Posterior vena cava (tissue), 2 donors: ENCODE measurements around the gene MMADHC. TPM values are rescaled to one million over a fixed set of nuclear protein-coding genes. Genes with fewer than 3 reads are reported as not detected.
"Not testable (repeated sequence)": the region's sequence is repeated elsewhere in the genome, so short reads cannot be mapped to it uniquely, and the experiment has no call there.

Experiments used
- DNase-seq: peaks from one replicate; pipeline ENCODE4 v3.0.0-alpha.2; 2020; ENCODE audit warnings: low spot score
- intact Hi-C, 2 donors: fragments of 100-400 bp; cut with DNase I; formaldehyde crosslinking; loops; one replicate each; pipeline versions ENCODE4 v1.14.1 to v1.14.2; 2022 to 2023
- total RNA-seq, 2 donors: library from RNA; stranded (reverse); fragmentation: NEBNext Ultra II Directional; extraction: Animal tissue kit (Norgen Biotek cat#: 25700); gene quantifications; one replicate each; pipeline ENCODE4 v1.2.1, GENCODE V29; 2021
- donor health status: DM: yes; HTN: yes; CAD: no.
- donor health status: DM: yes; HTN: yes; CAD: no.

Gene MMADHC
- total RNA-seq, 2 donors from 2014 or later: 73.3 to 81.5 TPM

- no peak for DNase-seq
- intact Hi-C loops: loop anchor here (10.0 kb wide), 3 partner anchors 888 to 1638 kb away; partner anchors contain the start of gene RND3 (in 2 of the 2)
Observed at GRCh38 chr2:149597050-149597667, 9.6 kb upstream of the MMADHC start.

DNA sequence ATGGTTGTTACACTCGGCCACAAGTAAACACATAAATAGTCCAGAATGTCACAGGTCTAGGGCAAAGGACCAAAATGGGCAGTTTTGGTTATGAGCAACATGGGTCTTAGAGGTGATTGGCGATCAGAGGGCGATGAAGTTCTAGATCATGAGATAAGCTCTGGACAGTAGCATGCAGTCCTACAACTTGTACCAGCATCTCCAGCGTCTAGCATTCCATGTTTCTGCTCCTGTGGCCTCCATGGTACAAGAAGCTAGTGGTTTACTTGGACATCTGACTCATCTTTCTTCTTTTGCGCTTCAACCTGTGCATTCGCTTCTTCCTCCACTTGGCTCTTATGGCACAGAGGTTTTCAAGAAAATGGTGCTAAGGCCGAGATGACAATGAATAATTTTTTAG, 8.9 kb upstream of the MMADHC start:
- intact Hi-C loops: loop anchor here (10.0 kb wide), 3 partner anchors 888 to 1638 kb away; partner anchors contain the start of gene RND3 (in 2 of the 2)
- DNase-seq: no peak

GRCh38 chr2:149595056-149595963, 7.7 kb upstream of the MMADHC start:
- intact Hi-C loops: loop anchor here (10.0 kb wide), 3 partner anchors 889 to 1639 kb away; partner anchors contain the start of gene RND3 (in 2 of the 2)
- DNase-seq: no peak

GRCh38 chr2:149594411-149594810, 6.8 kb upstream of the MMADHC start:
- no peak for DNase-seq
- intact Hi-C loops: loop anchor here (10.0 kb wide), 3 partner anchors 890 to 1640 kb away; partner anchors contain the start of gene RND3 (in 2 of the 2)

DNA sequence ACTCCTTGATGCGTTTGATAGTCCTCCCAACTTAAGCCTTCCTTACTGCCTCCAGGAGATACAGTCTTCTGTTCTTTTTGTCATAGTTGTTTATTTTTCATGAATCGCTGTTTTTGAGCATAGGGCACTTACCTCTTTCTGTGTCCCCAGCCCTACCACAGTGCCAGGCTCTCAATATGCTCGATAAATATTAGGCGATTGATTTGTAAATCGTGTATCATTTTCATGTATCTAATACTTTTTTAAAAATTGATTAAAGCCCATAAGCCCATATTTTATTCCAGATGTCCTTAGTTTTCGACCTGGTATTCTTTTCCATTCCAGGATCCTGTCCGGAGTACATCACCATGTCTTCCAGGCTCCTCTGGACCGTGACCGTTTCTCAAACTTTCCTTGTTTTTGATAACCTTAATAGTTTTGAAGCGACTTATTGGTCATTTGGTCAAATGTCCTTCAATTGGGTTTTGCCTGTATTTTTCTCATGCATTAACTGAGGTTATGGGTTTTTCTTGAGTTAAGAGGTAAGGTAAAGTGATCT, 444 bp upstream of the MMADHC start:
- DNase-seq: no peak
- intact Hi-C loops: no loop called here

GRCh38 chr2:149586898-149587219, 716 bp downstream of the MMADHC start:
- intact Hi-C loops: no loop called here

GRCh38 chr2:149586063-149586462, 1.5 kb downstream of the MMADHC start:
- no peak for DNase-seq
- intact Hi-C loops: no loop called here

More at GRCh38 chr2:149586898-149587219, 716 bp downstream of the MMADHC start:
- DNase-seq: no peak

DNA sequence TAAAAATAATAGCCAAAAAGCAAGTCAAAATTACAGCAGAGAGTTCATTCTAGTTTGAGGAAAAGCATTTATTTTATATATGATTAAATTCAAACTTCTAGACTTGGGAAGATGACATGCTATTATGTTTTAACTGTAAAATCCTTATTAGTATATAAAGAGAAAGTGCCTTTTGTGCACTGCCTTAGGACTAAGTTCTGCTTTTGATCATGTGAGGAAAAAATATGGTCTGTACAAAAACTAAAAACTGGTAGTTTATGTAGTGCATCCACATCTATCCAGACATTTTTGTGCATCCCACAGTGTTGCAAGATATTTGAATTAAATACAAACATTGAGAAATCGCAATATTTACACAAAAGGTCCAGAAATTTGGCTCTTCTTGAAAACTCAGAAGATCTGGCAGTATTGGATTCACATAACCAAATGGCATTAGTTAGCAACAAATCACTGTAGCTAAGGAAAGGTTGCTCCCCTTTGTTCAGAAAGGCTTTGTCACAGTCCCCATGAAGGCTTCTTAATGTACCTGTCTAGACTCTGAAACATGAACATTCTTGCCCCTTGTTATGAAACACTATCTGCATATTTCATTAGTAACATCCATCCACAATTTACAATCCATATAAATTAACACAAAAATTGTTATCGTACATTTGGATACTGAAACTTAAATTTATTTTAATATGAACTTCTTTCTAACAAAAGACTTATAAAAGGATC, 2.2 kb downstream of the MMADHC start:
- no peak for DNase-seq
- intact Hi-C loops: no loop called here

GRCh38 chr2:149579972-149580882, 7.3 kb downstream of the MMADHC start:
- intact Hi-C loops: no loop called here
- no peak for DNase-seq

- intact Hi-C loops: no loop called here
- DNase-seq: no peak
Observed at GRCh38 chr2:149577269-149577668, 10.3 kb downstream of the MMADHC start.

- no peak for DNase-seq
- intact Hi-C loops: no loop called here
Observed at GRCh38 chr2:149575752-149576151, 11.8 kb downstream of the MMADHC start.

DNA sequence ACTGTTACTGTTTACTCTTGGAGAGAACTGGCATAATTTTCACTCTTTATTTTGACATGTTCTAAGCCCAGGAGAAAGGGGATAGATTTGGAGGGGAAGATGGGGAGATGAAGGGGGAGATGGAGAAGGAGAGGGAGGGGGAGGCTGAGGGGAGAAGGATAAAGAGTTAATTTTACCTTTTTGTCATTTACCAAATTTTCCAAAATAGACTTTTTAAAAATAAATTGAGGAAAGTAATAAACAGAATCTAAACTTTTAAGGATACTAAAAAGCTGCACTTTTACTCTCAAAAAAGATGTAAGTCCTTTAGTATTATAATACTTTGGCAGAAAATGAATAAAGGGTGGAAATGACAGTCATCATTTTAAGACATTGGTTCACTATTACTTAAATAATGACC, 12.3 kb downstream of the MMADHC start:
- intact Hi-C loops: no loop called here
- DNase-seq: no peak

- intact Hi-C loops: no loop called here
- no peak for DNase-seq
Observed at GRCh38 chr2:149573760-149574159, 13.8 kb downstream of the MMADHC start.

- intact Hi-C loops: no loop called here
Observed at GRCh38 chr2:149572102-149572953, 15.2 kb downstream of the MMADHC start.

DNA sequence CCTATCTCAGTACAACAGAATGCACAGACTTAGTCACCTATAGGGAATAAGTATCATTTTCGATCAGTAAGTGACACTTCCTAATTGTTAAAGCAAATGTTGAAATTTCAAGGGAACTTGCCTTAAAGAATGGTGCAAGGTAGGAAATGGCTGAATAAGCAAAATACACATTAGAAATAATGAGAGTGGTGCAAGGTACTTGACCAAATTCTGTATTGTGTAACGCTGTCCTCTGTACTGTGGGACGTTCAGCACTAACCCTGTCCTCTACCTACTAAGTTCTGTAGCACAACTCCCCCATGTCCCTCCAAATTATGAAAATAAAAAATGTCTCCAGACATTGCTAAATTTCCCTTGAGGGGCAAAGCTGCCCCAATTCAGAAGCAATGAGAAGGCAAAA, 19.4 kb downstream of the MMADHC start:
- intact Hi-C loops: loop anchor here in 1 of 2 donors (10.0 kb wide), 1 partner anchor 553 kb away; no protein-coding TSS in a partner anchor
- no peak for DNase-seq

More at GRCh38 chr2:149572102-149572953, 15.2 kb downstream of the MMADHC start:
- no peak for DNase-seq

GRCh38 chr2:149566652-149567051, 20.9 kb downstream of the MMADHC start:
- intact Hi-C loops: loop anchor here in 1 of 2 donors (10.0 kb wide), 1 partner anchor 552 kb away; no protein-coding TSS in a partner anchor
- DNase-seq: no peak

GRCh38 chr2:149565625-149566024, 21.9 kb downstream of the MMADHC start:
- intact Hi-C loops: loop anchor here in 1 of 2 donors (10.0 kb wide), 1 partner anchor 551 kb away; no protein-coding TSS in a partner anchor
- DNase-seq: not testable (repeated sequence)
